HFFc6 (cell line): Measurements from ENCODE around the gene FETUB. TPM values are rescaled to one million over a fixed set of nuclear protein-coding genes. Genes with fewer than 3 reads are reported as not detected.

Experiments
- DNase-seq: peaks from one replicate; pipeline ENCODE4 v3.0.0-alpha.2; 2018
- H3K27ac Mint-ChIP-seq: 2 replicates; pipeline ENCODE4 v1.8.0; 2020; ENCODE audit warnings: mild to moderate bottlenecking, mixed read lengths
- H3K27me3 Mint-ChIP-seq: 2 replicates; pipeline ENCODE4 v1.8.0; 2021; ENCODE audit warnings: mild to moderate bottlenecking, moderate library complexity, mixed read lengths; ENCODE audit not compliant: insufficient read depth
- H3K36me3 Mint-ChIP-seq: 2 replicates; pipeline ENCODE4 v1.8.0; 2021; ENCODE audit warnings: low read depth, mixed read lengths
- H3K4me1 Mint-ChIP-seq: 2 replicates; pipeline ENCODE4 v1.8.0; 2020; ENCODE audit warnings: low read depth, mixed read lengths
- H3K4me3 Mint-ChIP-seq: 2 replicates; pipeline ENCODE4 v1.8.0; 2020; ENCODE audit warnings: mild to moderate bottlenecking, moderate library complexity, mixed read lengths
- H3K9me3 Mint-ChIP-seq: 2 replicates; pipeline ENCODE4 v1.8.0; 2020; ENCODE audit warnings: mild to moderate bottlenecking, mixed read lengths
- total RNA-seq, 6 experiments: library from RNA; stranded (reverse); fragmentation: NEBNext Ultra II Directional; extraction: Animal tissue kit (Norgen Biotek cat#: 25700); gene quantifications; 2 replicates in 1 of 6; 3 replicates in 5 of 6; pipeline ENCODE4 v1.2.3, GENCODE V29; 2021
- TF ChIP-seq, protein P1 (sequence below): fragments of 200-600 bp; sonication (generic); IDR thresholded peaks from 2 replicates; pipeline ENCODE4 v1.5.0; 2021; ENCODE audit warnings: antibody characterized with exemption, mild to moderate bottlenecking

FETUB gene
- total RNA-seq, 6 experiments from 2014 or later = not detected

DNA sequence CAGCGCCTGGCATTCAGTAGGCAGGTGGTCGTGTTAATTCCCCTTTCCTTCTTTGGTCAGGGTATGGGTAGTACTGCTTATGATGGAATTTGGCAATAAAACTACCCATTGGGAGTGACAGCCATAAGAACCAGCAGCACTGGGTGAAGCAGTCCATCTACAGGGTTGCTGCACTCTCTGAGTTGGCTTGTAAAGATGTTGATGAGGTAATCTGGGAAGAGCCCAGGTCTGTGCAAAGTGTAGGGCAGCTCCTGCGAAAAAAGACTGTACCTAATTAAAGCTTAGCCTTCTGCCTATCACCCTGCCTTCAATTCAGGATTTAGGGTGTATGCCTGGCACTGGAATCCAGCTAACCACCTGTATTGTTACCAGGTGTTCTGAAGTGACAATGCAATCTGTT, 4.7 kb upstream of the FETUB start:
- no peaks in the 10 kb centered on the region for H3K36me3 Mint-ChIP-seq
- no peak for DNase-seq
- TF ChIP-seq, protein P1, sequence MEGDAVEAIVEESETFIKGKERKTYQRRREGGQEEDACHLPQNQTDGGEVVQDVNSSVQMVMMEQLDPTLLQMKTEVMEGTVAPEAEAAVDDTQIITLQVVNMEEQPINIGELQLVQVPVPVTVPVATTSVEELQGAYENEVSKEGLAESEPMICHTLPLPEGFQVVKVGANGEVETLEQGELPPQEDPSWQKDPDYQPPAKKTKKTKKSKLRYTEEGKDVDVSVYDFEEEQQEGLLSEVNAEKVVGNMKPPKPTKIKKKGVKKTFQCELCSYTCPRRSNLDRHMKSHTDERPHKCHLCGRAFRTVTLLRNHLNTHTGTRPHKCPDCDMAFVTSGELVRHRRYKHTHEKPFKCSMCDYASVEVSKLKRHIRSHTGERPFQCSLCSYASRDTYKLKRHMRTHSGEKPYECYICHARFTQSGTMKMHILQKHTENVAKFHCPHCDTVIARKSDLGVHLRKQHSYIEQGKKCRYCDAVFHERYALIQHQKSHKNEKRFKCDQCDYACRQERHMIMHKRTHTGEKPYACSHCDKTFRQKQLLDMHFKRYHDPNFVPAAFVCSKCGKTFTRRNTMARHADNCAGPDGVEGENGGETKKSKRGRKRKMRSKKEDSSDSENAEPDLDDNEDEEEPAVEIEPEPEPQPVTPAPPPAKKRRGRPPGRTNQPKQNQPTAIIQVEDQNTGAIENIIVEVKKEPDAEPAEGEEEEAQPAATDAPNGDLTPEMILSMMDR = no peak
- no peak overlapping the region for H3K27ac Mint-ChIP-seq
- H3K9me3 Mint-ChIP-seq = no peaks in the 10 kb centered on the region
- H3K4me3 Mint-ChIP-seq = no peak overlapping the region
- peaks cover 5% of the 10 kb centered on the region for H3K4me1 Mint-ChIP-seq
- peaks cover 22% of the 10 kb centered on the region for H3K27me3 Mint-ChIP-seq

DNA sequence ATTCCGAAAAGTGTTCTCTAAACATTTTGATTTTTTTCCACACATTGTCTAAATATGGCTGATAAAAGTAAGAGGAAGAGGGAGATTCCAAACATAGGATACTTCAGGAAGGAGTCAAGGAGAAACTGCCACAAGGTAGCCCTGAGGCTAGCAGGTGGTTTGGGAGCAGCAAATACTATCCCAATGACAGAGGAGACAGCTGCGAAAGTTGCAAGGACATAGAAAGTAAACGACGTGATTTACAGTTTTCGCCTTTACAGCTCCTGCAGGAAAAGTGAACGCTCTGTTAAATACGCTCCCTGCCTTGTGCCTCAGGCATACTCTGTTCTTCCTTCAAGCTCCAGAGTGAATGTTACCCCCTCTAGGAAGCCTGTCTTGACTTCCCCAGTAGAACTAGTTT, 3.7 kb upstream of the FETUB start:
- H3K36me3 Mint-ChIP-seq = no peaks in the 10 kb centered on the region
- H3K4me1 Mint-ChIP-seq = peaks cover 11% of the 10 kb centered on the region
- H3K27me3 Mint-ChIP-seq = peaks cover 21% of the 10 kb centered on the region
- TF ChIP-seq, protein P1 = no peak
- no peak overlapping the region for H3K4me3 Mint-ChIP-seq
- no peak overlapping the region for H3K27ac Mint-ChIP-seq
- no peaks in the 10 kb centered on the region for H3K9me3 Mint-ChIP-seq
- no peak for DNase-seq

DNA sequence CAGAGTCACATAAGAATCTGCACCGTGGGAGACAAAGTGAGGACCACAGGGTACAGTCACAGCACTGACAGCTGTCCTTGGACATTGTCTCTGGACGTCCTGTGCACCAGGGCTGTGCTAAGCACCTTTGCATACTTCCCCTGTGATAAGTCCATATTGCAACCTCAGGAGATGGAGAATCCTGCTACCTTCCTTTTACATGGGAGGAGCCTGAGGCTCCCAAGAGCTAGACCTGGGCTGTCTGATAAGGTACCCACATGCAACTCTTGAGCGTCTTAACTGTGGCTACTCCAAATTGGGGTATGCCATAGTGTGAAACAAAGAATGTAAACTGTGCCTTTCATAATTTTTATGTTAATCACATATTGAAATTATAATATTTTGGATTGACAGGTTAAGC, 2.5 kb upstream of the FETUB start:
- Mint-ChIP-seq H3K27ac (no peak overlapping the region), H3K9me3 (no peaks in the 10 kb centered on the region), H3K4me3 (no peak overlapping the region), H3K27me3 (peaks cover 20% of the 10 kb centered on the region), H3K36me3 (no peaks in the 10 kb centered on the region), H3K4me1 (peaks cover 11% of the 10 kb centered on the region)
- no peak for DNase-seq
- TF ChIP-seq, protein P1 = no peak

DNA sequence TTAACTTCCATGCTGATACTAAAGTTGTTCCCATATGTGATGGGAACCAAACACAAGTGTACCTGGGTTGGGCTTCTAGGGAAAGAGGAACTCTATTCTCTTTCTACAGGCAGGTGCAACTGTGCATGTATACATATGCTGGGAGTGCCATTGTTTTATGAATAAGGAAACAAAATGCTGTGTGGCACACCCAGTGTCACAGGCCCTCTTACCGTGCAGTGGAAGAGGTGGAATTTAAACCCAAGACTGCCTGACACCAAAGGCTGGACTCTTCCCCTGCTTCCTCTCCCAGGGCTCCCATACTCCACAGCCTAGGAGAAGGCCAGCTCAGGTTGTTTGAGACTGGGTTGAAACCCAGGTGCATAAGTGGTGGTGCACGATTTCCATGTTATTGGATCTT, 1.9 kb upstream of the FETUB start:
- Mint-ChIP-seq H3K4me3 (no peak overlapping the region), H3K36me3 (no peaks in the 10 kb centered on the region), H3K4me1 (peaks cover 11% of the 10 kb centered on the region), H3K9me3 (no peaks in the 10 kb centered on the region), H3K27ac (no peak overlapping the region), H3K27me3 (peaks cover 26% of the 10 kb centered on the region)
- DNase-seq = no peak
- TF ChIP-seq, protein P1 = no peak

DNA sequence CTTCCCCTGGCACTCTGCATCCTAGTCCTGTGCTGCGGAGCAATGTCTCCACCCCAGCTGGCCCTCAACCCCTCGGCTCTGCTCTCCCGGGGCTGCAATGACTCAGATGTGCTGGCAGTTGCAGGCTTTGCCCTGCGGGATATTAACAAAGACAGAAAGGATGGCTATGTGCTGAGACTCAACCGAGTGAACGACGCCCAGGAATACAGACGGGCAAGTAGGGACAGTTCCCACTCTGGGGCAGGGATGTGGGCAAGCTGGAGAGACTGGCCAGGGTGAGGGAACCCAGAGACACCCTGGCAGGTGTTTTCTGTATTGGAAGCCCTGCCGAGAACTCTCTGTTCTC, 247 bp downstream of the FETUB start:
- H3K36me3 Mint-ChIP-seq = no peaks in the 10 kb centered on the region
- DNase-seq = peak; percentile 18
- no peak overlapping the region for H3K27ac Mint-ChIP-seq
- no peaks in the 10 kb centered on the region for H3K9me3 Mint-ChIP-seq
- H3K4me3 Mint-ChIP-seq = peak overlapping the region; percentile 6
- H3K27me3 Mint-ChIP-seq = peaks cover 31% of the 10 kb centered on the region
- H3K4me1 Mint-ChIP-seq = peaks cover 11% of the 10 kb centered on the region
- TF ChIP-seq, protein P1 = no peak

DNA sequence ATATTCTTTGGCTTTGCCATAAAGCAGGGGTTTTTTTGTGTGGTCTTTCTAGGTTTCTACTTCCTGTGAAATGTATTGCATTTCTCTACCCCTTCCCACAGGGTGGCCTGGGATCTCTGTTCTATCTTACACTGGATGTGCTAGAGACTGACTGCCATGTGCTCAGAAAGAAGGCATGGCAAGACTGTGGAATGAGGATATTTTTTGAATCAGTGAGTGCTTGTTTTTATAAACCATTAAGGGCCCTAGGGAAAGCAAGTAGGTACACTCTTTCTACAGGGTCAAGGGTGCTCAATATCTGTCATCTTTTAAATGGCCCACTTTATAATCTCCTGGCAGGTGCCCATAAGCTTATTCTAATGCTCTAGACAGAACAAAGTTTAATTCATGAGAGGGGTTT, 730 bp downstream of the FETUB start:
- H3K4me3 Mint-ChIP-seq = no peak overlapping the region; the same call in 1 of the 2 replicates
- H3K36me3 Mint-ChIP-seq = no peaks in the 10 kb centered on the region
- H3K4me1 Mint-ChIP-seq = peaks cover 11% of the 10 kb centered on the region
- DNase-seq = no peak
- H3K27ac Mint-ChIP-seq = no peak overlapping the region
- peaks cover 31% of the 10 kb centered on the region for H3K27me3 Mint-ChIP-seq
- no peaks in the 10 kb centered on the region for H3K9me3 Mint-ChIP-seq
- TF ChIP-seq, protein P1 = no peak
